ENCODE measurements around the gene BTG4.

The BTG4 gene

DNA sequence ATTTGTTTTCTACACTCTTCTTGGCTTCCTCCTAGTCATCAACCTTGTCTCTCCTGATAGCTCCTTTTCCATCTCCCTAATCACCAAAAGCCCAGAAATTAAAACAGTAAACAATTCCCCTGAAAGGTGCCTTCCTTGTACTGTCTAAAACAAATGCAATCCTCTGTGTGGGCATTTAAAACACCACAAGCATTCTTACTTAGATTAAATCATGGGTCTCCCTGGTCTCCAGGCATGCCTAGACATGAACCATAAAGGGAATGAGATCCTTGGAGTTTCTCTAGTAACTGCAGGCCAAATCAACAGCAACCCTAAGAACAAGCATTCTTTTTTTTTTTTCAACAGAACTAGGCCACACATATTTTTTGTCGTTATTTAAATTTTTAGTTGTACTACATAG lies 1.9 kb downstream of the BTG4 start:
- in situ Hi-C loops (cut with MboI; ENCODE audit: low pct_unique_long_range_greater_than_20kb, low sequenced_read_pairs): no loop called here
- peak; percentile 10 for DNase-seq

DNA sequence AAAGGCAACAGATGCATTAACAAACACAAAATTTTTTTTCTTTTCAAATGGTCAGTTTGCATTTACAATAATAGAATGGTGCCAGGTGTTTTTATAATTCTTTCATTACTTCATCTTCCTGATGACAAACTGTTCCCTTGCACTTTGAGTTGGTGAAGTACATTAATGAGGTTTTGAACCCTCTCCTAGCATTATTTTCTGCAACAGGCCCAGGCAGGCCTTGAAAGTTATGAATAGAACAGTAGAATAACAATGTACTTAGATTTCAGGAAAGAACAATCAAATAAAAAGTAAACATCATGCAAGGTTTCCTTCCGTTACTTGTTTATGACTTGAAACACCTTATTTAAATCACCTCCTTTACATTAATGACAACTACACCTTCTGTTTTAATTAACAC lies 9.6 kb downstream of the BTG4 start:
- in situ Hi-C loops (cut with MboI; ENCODE audit: low pct_unique_long_range_greater_than_20kb, low sequenced_read_pairs): no loop called here
- DNase-seq: no peak

DNA sequence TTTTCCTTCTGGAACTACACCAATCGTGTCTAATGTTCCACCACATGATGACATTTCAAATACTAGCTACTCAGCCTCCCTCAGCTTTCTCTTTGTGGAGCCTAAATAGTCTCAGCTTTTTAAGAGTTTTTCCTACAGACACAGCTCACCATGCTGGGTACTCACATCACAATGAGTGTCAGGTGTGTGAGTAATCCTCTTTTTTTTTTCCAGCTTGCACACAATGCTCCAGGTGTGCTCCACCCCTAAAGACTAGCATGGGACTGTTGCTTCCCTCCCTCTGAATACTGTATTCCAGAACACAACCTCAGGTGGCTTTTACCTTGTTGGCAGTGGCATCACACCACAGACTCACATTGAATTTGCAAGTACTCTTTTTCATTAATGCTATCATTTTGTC lies 11.7 kb downstream of the BTG4 start:
- in situ Hi-C loops (cut with MboI; ENCODE audit: low pct_unique_long_range_greater_than_20kb, low sequenced_read_pairs): no loop called here
- DNase-seq: no peak

DNA sequence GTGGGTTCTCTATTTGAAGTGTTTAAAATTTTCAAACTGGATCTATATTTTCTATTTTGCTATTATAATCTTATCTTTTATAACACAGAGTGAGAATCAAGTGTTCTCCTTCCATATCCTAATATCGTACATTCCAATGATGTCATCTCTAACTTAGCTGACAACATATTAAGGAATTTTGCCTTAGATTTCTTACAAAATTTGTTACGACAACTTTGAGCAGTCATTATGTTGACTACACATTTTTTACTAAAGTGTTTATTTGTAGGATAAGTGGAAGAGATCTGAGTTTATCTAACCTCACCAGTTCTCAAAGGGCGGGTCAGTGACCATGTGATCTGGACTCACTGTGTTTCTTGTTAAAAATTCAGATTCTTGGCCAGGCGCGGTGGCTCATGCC lies 12.7 kb downstream of the BTG4 start:
- DNase-seq: no peak
- in situ Hi-C loops (cut with MboI; ENCODE audit: low pct_unique_long_range_greater_than_20kb, low sequenced_read_pairs): no loop called here

DNA sequence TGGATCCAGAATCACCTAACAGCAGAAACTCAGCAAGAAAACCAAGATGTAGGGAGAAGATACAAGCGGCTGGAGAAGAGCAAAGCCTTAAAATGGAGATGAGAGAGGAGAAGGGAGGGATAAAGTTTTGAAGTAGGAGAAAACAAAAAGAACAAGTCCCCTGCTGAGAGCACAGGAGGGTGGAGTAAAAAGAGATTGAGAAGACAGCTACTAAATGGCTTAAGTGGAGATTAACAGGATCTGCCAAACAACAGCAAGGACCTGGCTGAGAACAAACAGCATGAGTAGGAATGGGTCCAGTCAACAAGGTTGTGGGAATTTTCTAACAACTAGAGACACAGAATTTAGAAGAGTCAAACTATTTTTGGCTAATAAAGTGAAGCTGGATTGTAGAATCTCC lies 18.1 kb downstream of the BTG4 start:
- in situ Hi-C loops (cut with MboI; ENCODE audit: low pct_unique_long_range_greater_than_20kb, low sequenced_read_pairs): no loop called here
- DNase-seq: no peak

DNA sequence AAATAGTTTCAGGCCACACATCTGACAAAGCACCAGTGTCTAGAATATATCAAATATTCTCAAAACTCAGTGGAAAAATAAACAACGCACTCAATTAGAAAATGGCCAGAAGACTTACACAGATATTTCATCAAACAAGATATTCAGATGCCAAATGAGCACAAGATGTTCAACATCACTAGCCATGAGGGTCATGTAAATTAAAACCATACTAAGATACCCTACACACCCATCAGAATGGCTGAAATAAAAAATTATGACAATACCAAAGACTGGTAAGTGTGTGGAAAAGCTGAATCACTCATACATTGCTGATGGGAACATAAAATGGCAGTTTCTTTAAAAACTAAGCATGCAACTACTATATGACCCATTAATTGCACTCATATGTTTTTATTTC lies 21.7 kb downstream of the BTG4 start:
- in situ Hi-C loops (cut with MboI; ENCODE audit: low pct_unique_long_range_greater_than_20kb, low sequenced_read_pairs): no loop called here
- no peak for DNase-seq

DNA sequence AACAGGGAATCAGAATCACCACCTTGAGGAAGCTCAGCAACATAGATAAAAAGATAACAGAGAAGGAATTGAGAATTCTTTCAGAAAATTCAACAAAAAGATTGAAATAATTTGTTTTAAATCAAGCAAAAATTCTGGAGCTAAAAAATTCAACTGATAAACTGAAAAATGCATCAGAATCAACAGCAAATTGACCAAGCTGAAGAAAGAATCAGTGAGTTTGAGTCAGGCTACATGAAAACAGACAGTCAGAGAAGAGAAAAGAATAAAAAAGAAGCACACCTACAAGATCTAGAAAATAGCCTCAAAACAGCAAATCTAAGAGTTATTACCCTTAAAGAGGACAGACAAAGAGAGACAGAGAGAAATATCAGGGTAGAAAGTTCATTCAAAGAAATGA lies 28.8 kb downstream of the BTG4 start:
- DNase-seq: no peak
- in situ Hi-C loops (cut with MboI; ENCODE audit: low pct_unique_long_range_greater_than_20kb, low sequenced_read_pairs): no loop called here

DNA sequence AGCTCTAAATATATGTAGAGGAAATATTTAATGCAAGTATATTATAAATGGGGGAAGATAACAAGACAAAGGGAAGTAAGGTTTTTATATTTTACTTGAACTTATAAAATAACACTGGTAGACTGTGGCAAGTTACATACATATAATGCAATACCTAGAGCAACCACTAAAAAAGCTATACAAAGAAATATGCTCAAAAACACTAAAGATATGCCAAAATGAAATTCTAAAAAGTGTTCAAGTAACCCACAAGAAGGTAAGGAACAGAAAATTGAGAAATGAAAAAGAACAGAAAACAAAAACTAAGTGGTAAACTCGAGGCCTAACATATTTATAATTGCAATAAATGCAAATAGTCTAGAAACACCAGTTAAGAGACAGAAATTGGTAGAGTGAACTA lies 32.5 kb downstream of the BTG4 start:
- in situ Hi-C loops (cut with MboI; ENCODE audit: low pct_unique_long_range_greater_than_20kb, low sequenced_read_pairs): no loop called here
- no peak for DNase-seq

DNA sequence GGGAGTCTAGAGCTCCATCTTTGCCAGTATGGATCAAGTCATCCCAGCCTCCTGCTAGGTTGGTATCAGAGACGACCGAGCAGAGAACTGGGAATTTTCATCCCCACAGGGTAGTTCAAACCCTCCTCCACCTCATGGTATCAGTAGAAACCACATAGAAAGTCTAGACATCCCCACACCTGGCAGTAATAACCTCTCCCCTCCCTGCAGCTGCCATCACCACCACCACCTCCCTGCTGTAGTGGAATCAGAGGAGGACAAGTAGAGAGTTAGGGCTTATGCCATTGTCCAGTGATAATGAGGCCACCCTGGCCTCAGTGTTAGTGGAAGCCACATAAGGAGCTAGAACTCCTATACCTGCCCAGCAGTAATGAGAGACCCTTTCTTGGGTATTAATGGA lies 34.3 kb downstream of the BTG4 start:
- DNase-seq: no peak
- in situ Hi-C loops (cut with MboI; ENCODE audit: low pct_unique_long_range_greater_than_20kb, low sequenced_read_pairs): no loop called here

DNA sequence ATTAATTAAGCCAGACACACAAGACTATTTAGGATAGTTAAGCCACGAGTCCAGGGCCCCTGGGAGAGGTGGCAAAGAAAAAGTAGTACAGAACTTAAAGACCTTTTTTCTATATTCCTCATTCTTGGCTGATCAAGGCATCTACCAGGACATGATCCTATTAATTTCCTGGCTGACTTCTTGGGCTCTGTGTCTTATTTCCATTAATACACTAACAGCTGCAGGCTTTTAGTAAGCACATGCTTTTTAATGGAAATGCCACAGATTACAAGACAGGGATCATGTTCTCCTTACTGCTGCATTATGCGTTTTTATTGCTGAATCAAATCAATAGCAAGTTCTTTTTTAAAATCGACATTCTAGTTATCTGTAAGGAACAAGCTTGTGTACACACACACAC lies 35.2 kb downstream of the BTG4 start:
- DNase-seq: no peak
- in situ Hi-C loops (cut with MboI; ENCODE audit: low pct_unique_long_range_greater_than_20kb, low sequenced_read_pairs): no loop called here

DNA sequence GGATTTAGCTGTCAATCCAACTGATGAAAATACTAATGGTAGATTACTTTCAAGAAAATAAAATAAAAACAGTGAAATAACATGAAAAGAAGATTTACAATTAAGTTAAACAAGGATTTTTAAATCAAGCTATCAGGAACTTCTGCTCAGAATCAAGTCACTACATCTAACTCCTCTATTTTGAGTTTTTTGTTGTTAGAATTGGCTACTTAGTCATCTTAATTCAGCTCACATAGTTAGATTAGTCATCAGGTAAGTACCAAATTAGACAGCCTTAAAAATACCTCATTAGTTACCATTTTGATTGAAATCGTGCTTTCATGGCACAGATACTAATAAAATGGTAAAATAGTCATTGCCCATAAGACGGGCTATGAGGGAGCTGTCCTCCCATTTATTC lies 35.8 kb downstream of the BTG4 start:
- in situ Hi-C loops (cut with MboI; ENCODE audit: low pct_unique_long_range_greater_than_20kb, low sequenced_read_pairs): no loop called here

DNA sequence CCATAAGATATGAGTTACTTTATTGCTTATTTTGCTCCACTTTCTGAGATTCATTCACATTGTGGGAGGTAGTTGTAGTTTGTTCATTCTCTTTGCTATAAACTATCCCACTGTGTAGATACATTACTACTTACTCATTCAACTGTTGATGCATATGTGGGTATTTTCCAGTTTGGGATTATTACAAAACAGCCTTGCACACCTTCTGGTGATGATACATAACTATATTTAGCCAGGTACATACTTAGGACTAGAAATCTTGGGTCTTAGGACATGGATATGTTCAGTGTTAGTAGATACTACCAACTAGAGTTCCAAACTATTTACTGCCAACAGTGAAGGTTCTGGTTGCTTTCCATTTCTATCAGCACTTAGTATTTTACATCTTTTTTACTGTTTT lies 37.8 kb downstream of the BTG4 start:
- no peak for DNase-seq
- in situ Hi-C loops (cut with MboI; ENCODE audit: low pct_unique_long_range_greater_than_20kb, low sequenced_read_pairs): no loop called here

More for the DNA sequence above, 35.8 kb downstream of the BTG4 start:
- DNase-seq: no peak

DNA sequence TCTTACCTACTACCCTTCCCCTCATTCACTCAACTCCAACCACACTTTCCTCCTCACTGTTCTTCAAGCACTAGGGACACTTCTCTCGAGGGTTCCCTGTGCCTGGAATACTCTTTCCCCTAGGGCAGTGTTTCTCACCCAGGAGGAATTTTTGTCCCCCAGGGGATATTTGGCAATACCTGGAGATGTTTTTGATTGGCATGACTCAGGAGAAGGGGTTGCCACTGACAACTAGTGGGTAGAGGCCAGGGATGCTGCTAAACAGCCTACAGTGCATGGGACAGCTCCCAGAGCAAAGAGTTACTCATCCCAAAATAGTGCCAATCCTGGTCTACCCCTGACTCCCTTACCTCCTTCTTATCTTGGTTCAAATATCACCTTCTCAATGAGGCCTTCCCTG lies 40.0 kb downstream of the BTG4 start:
- DNase-seq: no peak

DNA sequence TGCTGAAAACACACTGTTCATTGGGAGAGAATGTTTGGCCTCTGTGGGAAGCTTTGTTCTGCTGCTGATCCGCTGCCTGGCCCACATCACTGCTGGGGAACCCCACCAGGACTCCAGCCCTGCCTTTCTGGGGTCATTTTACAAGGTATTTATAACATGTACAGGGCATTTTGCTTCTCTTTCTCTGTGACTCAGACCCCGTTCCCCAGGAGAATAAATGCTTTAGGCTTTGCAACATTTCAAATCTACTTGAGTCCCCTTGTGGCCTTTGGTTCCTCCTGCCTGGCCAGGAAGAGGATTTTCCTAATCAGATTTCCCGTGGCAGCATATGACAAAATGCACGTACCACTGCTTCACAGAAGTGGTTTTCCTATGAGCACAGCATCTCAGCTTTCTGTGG lies 43.0 kb downstream of the BTG4 start:
- in situ Hi-C loops (cut with MboI; ENCODE audit: low pct_unique_long_range_greater_than_20kb, low sequenced_read_pairs): no loop called here

More for the DNA sequence above, 40.0 kb downstream of the BTG4 start:
- in situ Hi-C loops (cut with MboI; ENCODE audit: low pct_unique_long_range_greater_than_20kb, low sequenced_read_pairs): no loop called here

DNA sequence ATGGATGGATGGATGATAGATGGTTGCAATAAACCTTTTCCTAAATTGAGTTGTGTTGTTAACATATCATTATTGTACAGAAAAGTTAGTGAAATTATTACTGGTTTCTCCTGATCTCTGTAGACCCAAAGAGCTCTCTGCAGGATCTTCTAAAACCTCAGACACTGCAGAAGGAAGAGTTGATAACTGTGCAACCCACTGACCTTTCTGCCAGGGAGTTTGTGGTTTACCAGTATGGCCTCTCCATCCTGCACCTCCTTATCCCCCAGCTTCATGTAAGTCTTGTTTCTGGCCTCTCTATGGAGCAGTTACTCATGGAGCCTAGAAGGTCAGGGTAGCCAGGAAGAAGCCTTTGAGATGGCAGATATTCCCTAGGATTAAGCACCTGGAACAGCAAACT lies 45.6 kb downstream of the BTG4 start:
- DNase-seq: no peak
- in situ Hi-C loops (cut with MboI; ENCODE audit: low pct_unique_long_range_greater_than_20kb, low sequenced_read_pairs): no loop called here

More for the DNA sequence above, 43.0 kb downstream of the BTG4 start:
- DNase-seq: no peak

DNA sequence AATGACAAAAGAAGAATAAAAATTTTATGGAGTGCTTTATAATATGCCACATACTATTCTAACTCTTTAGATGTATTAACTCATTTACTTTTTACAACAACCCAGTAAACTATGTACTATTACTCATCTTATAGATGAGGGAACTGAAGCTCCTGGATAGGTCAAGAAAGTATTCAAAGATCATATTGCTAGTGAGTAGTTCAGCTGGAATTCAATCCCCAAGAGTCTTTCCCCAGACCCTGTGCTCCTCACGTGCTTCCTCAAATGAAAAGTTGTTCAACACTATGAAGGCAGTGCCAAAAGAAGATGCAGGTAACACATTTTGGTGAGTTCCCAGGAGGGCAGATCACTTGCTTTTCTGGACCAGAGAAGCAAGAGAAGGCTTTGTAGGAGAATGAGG lies 46.8 kb downstream of the BTG4 start:
- in situ Hi-C loops (cut with MboI; ENCODE audit: low pct_unique_long_range_greater_than_20kb, low sequenced_read_pairs): no loop called here
- no peak for DNase-seq

DNA sequence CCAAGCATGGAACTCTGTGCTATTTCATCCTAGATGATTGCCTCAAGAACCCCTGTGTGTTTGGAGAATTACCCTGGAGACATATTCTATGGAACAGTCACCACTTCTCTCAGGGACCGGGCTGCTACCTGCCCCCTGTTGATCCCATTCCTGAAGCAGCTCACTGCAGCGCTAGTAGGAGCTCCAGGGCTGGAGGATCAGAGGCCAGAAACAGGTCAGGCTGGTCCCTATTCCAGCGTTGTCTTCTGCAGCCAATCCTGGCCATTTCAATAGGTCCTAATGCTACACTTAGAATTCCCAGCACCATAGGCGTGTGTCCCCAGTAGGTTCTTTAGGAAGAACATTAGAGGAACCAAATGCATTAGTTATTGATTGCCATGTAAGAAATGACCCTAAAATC lies 48.9 kb downstream of the BTG4 start:
- no peak for DNase-seq
- in situ Hi-C loops (cut with MboI; ENCODE audit: low pct_unique_long_range_greater_than_20kb, low sequenced_read_pairs): no loop called here

DNA sequence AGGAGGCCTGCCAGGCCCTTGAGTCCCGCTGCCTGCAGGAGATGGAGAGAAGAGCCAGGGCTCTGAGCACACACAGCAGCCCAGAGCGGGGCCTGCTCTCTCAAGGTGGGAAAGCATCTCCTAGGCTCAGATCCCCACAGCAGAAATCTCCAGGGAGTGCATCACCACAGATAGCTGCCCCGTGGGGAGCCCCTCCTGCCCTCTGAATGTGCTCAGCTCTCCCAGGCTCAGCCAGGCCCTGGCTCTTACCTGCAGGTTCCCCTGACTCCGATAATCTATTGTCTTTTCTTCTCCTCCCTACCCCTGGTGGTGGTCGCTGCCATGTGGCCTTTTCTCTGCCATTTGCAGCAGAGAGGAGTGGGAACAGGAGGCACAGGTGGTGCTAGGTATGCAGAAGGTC lies 49.9 kb downstream of the BTG4 start:
- in situ Hi-C loops (cut with MboI; ENCODE audit: low pct_unique_long_range_greater_than_20kb, low sequenced_read_pairs): no loop called here
- DNase-seq: no peak

DNA sequence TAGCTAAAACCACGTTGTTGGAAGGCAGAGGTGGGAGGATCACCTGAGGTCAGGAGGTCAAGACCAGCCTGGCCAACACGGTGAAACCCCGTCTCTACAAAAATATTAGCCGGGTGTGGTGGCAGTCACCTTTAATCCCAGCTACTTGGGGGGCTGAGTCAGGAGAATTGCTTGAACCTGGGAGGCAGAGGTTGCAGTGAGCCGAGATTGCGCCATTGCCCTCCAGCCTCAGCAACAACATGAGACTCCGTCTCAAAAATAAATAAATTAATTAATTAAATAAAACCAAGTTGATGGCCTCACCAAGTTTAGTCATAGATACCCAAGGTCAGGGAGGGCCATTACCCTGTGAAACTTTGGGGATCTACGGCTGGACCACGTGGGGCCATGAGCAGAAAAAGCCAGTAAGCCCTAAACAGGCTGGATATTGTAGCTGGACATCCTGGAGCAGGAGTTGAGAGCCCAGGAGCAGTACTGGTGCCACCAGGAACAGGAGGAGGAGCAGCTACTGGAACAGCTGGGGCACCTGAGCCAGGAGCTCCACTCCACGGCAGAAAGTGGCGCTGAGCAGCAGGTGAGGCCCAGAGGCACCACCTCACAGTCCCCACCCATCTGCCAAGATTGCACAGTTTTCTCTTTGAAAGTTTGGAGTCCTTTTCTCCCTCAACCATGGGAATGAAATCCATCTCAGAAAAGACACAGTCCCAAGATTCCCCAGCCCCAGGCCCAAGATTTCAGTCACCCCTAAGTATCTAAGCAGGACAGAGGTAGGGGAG lies 50.5 kb downstream of the BTG4 start:
- DNase-seq: no peak
- in situ Hi-C loops (cut with MboI; ENCODE audit: low pct_unique_long_range_greater_than_20kb, low sequenced_read_pairs): no loop called here

DNA sequence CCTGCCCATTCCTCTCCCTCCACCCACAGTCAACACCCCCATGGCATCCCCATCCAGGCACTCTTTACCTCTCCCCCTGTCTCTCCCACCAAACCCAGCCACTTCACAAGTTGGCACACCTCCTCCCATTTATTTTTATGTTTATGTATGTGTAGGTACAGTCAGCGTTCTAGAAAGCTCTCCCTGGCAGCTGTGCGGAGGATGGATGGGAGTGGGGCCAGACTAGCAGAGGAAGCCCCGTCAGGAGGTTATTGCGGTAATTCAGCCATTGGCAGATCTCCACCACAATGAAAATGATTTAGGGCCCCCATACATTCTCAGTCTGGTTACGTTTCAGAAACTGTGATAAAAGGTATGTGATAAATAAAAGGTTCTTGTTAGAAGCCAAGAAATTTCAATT lies 51.3 kb downstream of the BTG4 start:
- in situ Hi-C loops (cut with MboI; ENCODE audit: low pct_unique_long_range_greater_than_20kb, low sequenced_read_pairs): no loop called here
- no peak for DNase-seq

DNA sequence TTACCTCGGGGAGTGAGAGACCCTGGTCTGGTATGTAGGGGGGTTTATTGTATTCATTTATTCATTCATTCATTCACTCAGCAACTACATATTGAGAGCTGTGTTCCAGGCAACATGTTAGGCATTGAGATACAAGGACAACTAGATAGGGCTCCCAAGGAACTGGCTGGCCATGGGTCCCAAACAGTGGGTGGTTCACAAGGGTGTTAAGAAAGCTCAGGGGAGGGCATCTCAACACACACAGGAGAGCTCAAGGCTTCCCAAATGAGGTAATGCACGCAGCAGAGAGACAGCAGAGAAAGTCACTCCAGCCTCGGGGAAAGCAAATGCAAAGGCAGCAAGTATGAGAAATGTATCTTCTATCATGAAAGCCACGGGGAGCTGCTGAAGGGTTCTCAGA lies 51.8 kb downstream of the BTG4 start:
- DNase-seq: no peak
- in situ Hi-C loops (cut with MboI; ENCODE audit: low pct_unique_long_range_greater_than_20kb, low sequenced_read_pairs): no loop called here

Measured in KBM-7 (cell line).